Activated CD8-positive, alpha-beta memory T cell treated with anti-CD3 and anti-CD28 coated beads for 24 hours (primary cell): ENCODE data around the gene MICALL1.
"Not testable (repeated sequence)": the region's sequence is repeated elsewhere in the genome, so short reads cannot be mapped to it uniquely, and the experiment has no call there.

ENCODE experiments used
- DNase-seq: peaks from one replicate; pipeline ENCODE4 v3.0.0-alpha.2; 2020

The MICALL1 gene

GRCh38 chr22:37967147-37967546 lies 61.0 kb downstream of the MICALL1 start:
- no peak for DNase-seq

GRCh38 chr22:37967637-37968451 lies 61.7 kb downstream of the MICALL1 start:
- DNase-seq = no peak

GRCh38 chr22:37968452-37969251 lies 62.6 kb downstream of the MICALL1 start:
- DNase-seq = no peak

- no peak for DNase-seq
Measured at GRCh38 chr22:37970864-37971263, 64.8 kb downstream of the MICALL1 start.

GRCh38 chr22:37971475-37972434 lies 65.7 kb downstream of the MICALL1 start:
- DNase-seq = no peak

- DNase-seq = no peak
Measured at GRCh38 chr22:37972527-37972926, 66.4 kb downstream of the MICALL1 start.

GRCh38 chr22:37973271-37974170 lies 67.4 kb downstream of the MICALL1 start:
- DNase-seq = no peak

- no peak for DNase-seq
Measured at GRCh38 chr22:37975153-37975552, 69.1 kb downstream of the MICALL1 start.

- DNase-seq = not testable (repeated sequence)
Measured at GRCh38 chr22:37976022-37976421, 69.9 kb downstream of the MICALL1 start.

- DNase-seq = no peak
Measured at GRCh38 chr22:37976547-37976946, 70.5 kb downstream of the MICALL1 start.

- DNase-seq = no peak
Measured at GRCh38 chr22:37979782-37980181, 73.7 kb downstream of the MICALL1 start.

GRCh38 chr22:37981282-37982011 lies 75.3 kb downstream of the MICALL1 start:
- no peak for DNase-seq

GRCh38 chr22:37982151-37982785 lies 76.2 kb downstream of the MICALL1 start:
- no peak for DNase-seq

- DNase-seq = no peak
Measured at GRCh38 chr22:37982938-37983859, 77.1 kb downstream of the MICALL1 start.

GRCh38 chr22:37983860-37984791 lies 78.0 kb downstream of the MICALL1 start, which contains the start of gene SOX10:
Gene SOX10 (minus strand): TSS chr22:37984555. CDS start chr22:37983784, 771 bp downstream.
- DNase-seq = no peak

- no peak for DNase-seq
Measured at GRCh38 chr22:37985050-37985585, 79.0 kb downstream of the MICALL1 start.

- no peak for DNase-seq
Measured at GRCh38 chr22:37985751-37986281, 79.7 kb downstream of the MICALL1 start.

- no peak for DNase-seq
Measured at GRCh38 chr22:37986371-37986770, 80.3 kb downstream of the MICALL1 start.
